ENCODE measurements around the gene TOGARAM2.

TOGARAM2 gene

GRCh38 chr2:29023188-29023587, 42.1 kb downstream of the TOGARAM2 start:
- no peak for DNase-seq

DNA sequence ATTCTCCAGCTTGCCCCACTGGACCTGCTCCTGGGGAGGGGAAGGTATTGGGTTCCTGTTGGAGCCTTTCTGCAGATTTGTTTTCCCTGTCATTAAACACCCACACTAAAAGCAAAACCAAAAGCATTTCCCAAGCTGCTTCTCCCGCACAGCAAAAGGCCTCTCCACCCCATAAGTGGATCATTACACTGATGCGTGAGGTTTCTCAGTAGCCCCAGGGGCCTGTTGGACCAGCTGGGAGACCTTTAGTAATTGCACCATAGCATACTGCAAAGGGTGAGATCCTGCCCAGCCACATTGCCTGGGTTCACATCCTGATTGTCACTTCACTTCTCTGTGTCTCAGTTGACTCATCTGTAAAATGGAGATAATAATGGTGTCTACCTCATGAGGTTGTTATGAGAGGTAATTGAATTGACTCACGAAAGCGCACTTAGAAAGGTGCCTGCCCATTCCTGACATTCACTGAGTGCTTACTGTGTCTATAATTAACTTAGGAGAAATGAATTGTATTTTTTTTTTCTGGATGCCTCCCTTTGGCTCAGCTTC, 43.9 kb downstream of the TOGARAM2 start:
- no peak for DNase-seq

DNA sequence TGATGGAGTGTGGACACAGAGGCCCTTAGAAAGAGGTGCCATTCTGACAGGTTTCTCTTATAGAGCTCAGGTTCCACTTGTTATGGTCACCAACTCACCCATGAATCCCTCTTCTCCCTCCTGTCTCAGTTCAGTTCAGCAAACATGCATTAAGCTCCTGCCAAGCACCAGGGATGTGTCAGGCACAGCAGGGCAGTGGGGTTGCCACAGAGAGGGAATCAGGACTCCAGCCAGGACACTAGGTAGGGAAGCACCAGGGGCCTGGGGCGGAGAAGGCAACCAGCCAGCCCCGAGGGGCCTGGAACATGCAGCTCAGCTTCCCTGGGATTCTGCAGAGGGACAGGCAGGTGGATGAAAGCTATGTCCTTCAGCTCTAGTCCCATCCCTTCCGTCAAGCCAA, 44.6 kb downstream of the TOGARAM2 start:
- DNase-seq, result no peak

- no peak for DNase-seq
Measured at GRCh38 chr2:29031046-29031445, 49.9 kb downstream of the TOGARAM2 start.

DNA sequence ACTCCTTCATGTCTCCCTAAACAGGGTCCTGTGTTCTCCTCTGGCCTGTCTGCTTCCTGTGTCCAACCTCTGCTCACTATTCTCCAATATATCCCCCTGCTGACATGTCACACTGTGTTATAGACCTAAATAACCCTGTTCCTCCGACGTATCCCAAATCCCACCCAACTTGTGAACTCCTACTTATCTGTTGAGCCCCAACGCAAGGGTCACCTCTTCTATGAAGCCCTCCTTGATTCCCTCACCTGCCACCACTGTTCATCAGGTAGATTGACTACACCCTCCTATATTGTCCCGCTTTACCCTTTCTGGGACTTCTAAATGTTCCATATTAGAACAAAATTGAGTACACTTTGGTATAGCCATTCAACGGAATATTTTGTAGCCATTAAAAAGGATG, 51.1 kb downstream of the TOGARAM2 start:
- no peak for DNase-seq

- DNase-seq, result no peak
Measured at GRCh38 chr2:29033172-29033571, 52.1 kb downstream of the TOGARAM2 start.

GRCh38 chr2:29033656-29034055, 52.6 kb downstream of the TOGARAM2 start:
- no peak for DNase-seq

- no peak for DNase-seq
Measured at GRCh38 chr2:29035016-29035745, 54.1 kb downstream of the TOGARAM2 start.

DNA sequence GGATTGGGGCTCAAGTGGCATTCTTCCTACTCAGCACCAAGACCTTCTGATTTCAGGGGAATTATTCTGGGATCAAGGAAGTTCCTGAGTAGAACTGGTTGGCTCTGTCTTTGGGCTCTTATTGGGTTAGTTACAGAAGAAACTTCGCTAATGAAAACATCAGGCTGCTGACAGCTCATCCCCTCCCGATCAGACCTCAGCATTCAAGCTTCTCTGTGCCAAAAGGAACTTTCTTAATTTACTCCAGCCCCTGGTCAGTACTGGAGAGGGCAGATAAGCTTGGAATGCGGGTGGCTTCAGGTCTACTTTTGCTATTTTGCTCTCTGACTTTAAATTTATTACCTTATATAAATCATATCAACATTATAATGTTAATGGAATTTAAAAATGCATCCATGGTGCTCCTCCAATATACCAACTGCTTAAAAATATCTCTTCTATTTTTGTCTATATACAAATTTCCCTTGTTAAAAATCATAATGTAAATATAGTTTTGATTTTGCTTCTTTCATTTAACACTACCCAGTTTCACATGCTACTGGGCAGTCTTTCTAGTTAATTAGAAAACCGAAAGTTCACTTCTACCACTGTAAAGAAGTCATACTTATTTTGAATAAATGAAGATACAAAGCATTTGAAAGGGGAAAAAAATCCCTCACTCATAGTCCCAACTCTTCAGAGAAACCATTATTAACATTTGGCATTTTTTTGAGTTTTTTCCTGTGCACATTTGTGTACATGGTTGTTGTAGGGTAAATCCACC, 58.8 kb downstream of the TOGARAM2 start:
- no peak for DNase-seq

DNA sequence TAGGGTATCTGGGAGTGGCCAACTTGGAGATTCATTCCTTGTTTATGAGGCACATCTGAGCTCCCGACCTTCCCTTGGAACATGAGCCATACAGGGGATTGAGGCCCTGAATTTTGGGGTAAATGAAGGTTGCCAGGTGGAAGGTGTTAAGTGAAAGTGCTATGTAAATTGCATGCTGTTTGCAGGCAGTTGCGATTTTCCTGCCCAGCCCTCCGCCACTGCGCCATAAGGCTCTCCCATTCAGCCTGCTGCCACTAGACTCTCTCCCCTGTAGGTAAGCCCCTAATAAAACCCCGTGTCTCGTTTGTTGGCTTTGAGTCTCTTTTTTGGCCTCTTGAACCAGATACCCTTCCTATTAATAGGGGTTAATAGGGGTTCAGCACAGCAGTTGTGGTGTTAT, 59.5 kb downstream of the TOGARAM2 start:
- no peak for DNase-seq

DNA sequence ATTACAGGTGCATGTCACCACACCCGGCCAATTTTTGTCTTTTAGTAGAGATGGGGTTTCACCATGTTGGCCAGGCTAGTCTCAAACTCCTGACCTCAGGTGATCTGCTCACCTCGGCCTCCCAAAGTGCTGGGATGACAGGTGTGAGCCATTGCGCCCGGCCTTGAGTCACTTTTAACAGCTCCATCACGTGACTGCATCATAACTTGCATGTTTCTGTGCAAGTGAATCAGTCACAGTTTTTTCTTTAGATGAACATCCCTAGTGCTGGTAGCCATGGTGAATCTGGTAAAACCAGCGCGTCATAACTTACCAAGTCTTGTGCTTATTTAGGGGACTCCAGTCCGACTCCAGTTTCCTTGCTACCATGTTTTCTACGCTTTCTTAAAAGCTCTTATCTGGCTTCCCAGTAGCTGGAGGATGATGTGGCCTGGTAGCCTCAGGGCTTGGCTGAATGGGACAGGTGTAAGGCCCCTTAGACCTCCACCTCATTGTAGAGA, 60.1 kb downstream of the TOGARAM2 start:
- no peak for DNase-seq

DNA sequence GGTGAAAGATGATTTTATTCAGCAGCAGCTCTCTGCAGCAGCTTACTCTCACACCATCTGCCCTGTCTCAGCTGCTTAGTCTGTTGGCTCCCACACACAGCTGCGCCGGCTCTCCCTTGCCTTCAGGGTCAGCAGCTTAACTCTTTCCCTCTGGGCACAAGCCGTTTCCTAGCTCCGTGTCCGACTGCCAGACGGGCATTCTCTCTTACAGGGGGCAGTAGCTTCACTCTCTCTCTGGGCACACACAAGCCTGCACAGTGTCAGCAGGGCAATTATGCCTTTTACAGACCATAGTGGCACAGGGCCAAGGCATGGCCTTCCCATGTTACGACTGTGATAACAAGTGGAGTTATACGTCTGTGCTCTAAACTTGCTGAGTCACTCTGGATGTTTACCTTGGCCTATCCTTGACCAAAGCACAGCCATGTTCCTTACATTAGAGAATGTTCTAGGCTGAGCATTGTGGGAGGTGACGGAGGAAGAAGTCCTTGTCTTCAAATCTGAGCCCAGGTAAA, 61.5 kb downstream of the TOGARAM2 start:
- no peak for DNase-seq

- DNase-seq, result no peak
Measured at GRCh38 chr2:29044459-29044858, 63.4 kb downstream of the TOGARAM2 start.

DNA sequence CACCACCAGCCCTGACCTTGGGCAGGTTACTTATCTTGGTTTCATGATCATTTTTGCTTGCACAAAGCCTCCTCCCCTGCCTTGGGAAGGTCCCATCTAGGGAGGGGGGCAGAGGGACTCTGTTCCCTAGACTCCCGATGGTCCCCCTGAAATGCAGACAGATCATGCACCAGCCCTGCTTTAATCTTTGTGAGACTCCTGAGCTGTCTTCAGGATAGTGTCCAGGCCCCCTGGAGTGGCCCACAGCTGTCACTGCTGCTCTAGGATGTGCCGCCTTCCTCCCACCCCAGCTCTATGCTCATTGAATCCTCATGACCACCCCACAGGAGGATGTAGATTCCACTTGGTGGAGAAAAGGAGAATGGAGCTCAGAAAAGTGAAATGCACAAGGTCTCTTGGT, 65.2 kb downstream of the TOGARAM2 start:
- DNase-seq, result no peak

DNA sequence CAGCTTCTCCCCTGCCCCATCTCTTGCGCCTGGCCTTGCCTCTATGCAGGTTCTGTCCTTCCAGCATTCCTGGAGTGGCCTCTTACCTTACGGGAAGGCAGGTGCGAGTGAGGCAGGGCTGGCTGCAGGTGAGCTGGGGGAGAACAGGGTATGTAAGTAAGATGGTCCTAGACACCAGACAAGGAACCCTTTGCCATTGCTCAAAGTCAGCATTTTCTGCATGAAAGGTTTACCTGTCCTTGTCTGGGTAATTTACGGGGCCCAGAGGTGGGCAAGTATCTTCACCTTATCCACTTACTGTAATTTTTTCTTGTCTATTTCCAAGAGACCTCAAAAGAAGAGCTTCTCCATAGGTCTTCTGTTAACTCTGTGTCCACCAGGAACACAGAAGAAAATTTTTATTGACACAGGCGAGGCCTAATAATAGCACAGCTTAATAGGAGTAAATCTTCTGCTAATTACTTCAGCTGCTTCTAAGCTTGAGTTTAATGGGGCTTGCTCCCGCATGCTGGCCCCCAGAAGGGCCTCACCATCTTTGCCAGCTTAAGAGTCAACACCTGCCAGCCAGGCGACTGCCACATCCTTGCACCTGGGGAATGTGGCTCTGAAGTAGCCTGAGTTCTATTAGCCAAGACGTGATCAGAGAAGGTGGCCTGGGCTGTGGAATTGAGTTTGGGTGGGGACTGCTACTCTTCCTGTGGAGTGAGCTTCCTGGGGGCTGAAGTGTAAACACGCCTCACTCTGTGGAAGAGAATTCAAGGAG, 66.2 kb downstream of the TOGARAM2 start:
- no peak for DNase-seq

- DNase-seq, result no peak
Measured at GRCh38 chr2:29050591-29050990, 69.5 kb downstream of the TOGARAM2 start.

- no peak for DNase-seq
Measured at GRCh38 chr2:29051730-29052129, 70.6 kb downstream of the TOGARAM2 start.

GRCh38 chr2:29052807-29053206, 71.7 kb downstream of the TOGARAM2 start:
- no peak for DNase-seq

DNA sequence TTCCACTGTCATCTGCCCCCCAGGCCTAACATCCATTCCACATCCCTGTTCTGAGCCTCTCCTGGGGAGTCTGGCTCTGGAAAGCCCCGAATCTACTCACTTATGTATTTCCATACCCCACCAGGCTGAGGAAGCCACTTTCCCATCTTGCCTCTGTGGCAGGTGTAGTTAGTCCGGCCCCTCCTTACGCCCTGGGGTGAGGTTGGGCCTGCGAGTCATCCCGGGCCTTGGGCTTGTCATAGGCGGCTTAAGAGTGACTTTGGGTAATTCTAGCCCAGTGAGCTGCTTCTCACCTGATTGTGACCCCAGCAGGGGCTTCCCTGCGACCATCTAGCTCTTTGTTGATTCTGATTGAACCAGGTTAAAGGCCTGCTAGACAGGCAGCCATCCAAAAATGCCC, 72.1 kb downstream of the TOGARAM2 start:
- DNase-seq, result no peak

GRCh38 chr2:29053670-29054400, 72.7 kb downstream of the TOGARAM2 start:
- DNase-seq, result no peak

DNA sequence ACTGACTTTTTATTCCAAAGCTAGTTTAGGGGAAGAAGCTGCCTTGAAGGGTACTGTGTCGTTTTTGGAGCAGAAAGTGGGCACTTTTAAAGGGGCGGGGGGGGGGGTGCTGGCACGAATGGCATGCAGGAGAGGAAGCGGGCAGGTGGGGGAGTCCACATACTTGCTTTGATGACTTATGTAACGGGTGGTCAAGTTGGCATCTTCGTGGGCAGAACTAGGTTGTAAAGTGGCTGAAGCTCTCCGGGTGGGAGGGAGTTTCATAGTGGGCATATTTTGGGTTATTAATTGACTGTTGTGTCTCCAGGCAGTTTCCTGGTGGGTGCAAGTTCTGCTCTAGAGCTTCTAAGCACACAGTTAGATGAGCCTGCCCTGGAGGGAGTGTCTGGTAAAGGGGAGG, 73.3 kb downstream of the TOGARAM2 start:
- no peak for DNase-seq

DNA sequence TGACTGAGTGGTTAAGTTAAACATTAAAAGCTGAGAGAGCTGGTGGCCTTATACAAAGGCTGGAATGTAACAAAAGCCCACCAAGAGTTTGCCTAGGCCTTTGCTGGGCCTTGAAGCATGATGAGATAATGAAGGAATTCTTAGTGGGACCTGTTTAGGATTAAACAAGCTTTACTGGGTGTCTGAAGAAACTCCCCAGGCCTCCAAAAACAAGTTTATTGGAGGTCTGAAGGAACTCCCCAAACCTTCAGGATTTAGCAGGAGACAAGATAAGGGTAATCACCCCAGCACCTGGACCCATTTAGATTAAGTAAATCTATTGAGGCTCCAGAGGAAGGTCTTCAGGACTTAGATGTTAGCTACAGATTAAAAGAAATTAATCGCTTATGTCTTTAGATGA, 74.5 kb downstream of the TOGARAM2 start:
- no peak for DNase-seq
